Astrocyte (in vitro differentiated cells and primary cell): ENCODE data around the gene ATP6V1E1. TPM values are rescaled to one million over a fixed set of nuclear protein-coding genes. Genes with fewer than 3 reads are reported as not detected.

ENCODE experiments used
- DNase-seq: peaks from one replicate; pipeline ENCODE4 v3.0.0-alpha.2; 2010; ENCODE audit warnings: low read depth
- FAIRE-seq: peaks from 2 replicates; lab custom pipeline; 2011; peaks lifted over from hg19 to GRCh38; lab: Jason Lieb, UNC
- H2AFZ ChIP-seq: 2 replicates; pipeline ENCODE4 v1.6.0; 2012; ENCODE audit warnings: low read depth, low read length, inconsistent platforms
- H3K27ac ChIP-seq: 2 replicates; pipeline ENCODE4 v1.5.1; 2011; ENCODE audit warnings: low read depth, low read length, inconsistent platforms
- H3K27me3 ChIP-seq: 2 replicates; pipeline ENCODE4 v1.6.0; 2011; ENCODE audit warnings: low read length, inconsistent platforms; ENCODE audit not compliant: insufficient read depth
- H3K36me3 ChIP-seq: 2 replicates; pipeline ENCODE4 v1.5.1; 2011; ENCODE audit warnings: low read length, inconsistent platforms; ENCODE audit not compliant: insufficient read depth
- H3K4me1 ChIP-seq: 2 replicates; pipeline ENCODE4 v1.5.1; 2011; ENCODE audit warnings: low read length, inconsistent platforms; ENCODE audit not compliant: insufficient read depth
- H3K4me2 ChIP-seq: 2 replicates; pipeline ENCODE4 v1.6.0; 2012; ENCODE audit warnings: low read length, inconsistent platforms
- H3K4me3 ChIP-seq: 2 replicates; pipeline ENCODE4 v1.5.1; 2011; ENCODE audit warnings: low read depth, mild to moderate bottlenecking, low read length, inconsistent platforms; ENCODE audit not compliant: insufficient read depth
- H3K79me2 ChIP-seq: 2 replicates; pipeline ENCODE4 v1.6.0; 2012; ENCODE audit warnings: mild to moderate bottlenecking, low read length, inconsistent platforms; ENCODE audit not compliant: insufficient read depth
- H3K9ac ChIP-seq: 2 replicates; pipeline ENCODE4 v1.6.0; 2012; ENCODE audit warnings: mild to moderate bottlenecking, low read length, inconsistent platforms
- H3K9me3 ChIP-seq: 2 replicates; pipeline ENCODE4 v1.5.1; 2012; ENCODE audit warnings: low read depth, mild to moderate bottlenecking, low read length, inconsistent platforms; ENCODE audit not compliant: insufficient read depth
- H4K20me1 ChIP-seq: 2 replicates; pipeline ENCODE4 v1.6.0; 2012; ENCODE audit warnings: low read length, inconsistent platforms; ENCODE audit not compliant: insufficient read depth
- H3K27ac Mint-ChIP-seq: one replicate; pipeline ENCODE4 v1.8.0; 2021; ENCODE audit warnings: mild to moderate bottlenecking, mixed read lengths; ENCODE audit not compliant: unreplicated experiment
- H3K27me3 Mint-ChIP-seq: one replicate; pipeline ENCODE4 v1.8.0; 2021; ENCODE audit warnings: low read depth, mixed read lengths; ENCODE audit not compliant: unreplicated experiment
- H3K36me3 Mint-ChIP-seq: one replicate; pipeline ENCODE4 v1.8.0; 2021; ENCODE audit warnings: low read depth, mixed read lengths; ENCODE audit not compliant: unreplicated experiment
- H3K4me1 Mint-ChIP-seq: one replicate; pipeline ENCODE4 v1.8.0; 2021; ENCODE audit warnings: low read depth, mixed read lengths; ENCODE audit not compliant: unreplicated experiment
- H3K4me3 Mint-ChIP-seq: one replicate; pipeline ENCODE4 v1.8.0; 2021; ENCODE audit warnings: mild to moderate bottlenecking, moderate library complexity, mixed read lengths; ENCODE audit not compliant: unreplicated experiment
- H3K9me3 Mint-ChIP-seq: one replicate; pipeline ENCODE4 v1.8.0; 2021; ENCODE audit warnings: mild to moderate bottlenecking, mixed read lengths; ENCODE audit not compliant: unreplicated experiment
- CTCF ChIP-seq: IDR thresholded peaks from 2 replicates; pipeline ENCODE4 v1.5.1; 2011; ENCODE audit warnings: low read depth, mild to moderate bottlenecking, inconsistent platforms, low read length, moderate library complexity; ENCODE audit not compliant: insufficient read depth
- EZH2 ChIP-seq: IDR thresholded peaks from 2 replicates; pipeline ENCODE4 v1.6.1; 2012; ENCODE audit warnings: mild to moderate bottlenecking, low read length, inconsistent platforms; ENCODE audit not compliant: insufficient read depth
- total RNA-seq: library from RNA; stranded (reverse); gene quantifications from 2 replicates; pipeline ENCODE4 v1.2.1, GENCODE V29; 2021

The ATP6V1E1 gene
- total RNA-seq, 1 donor from 2014 or later = 160 TPM

GRCh38 chr22:17665248-17665647 lies 36.7 kb upstream of the ATP6V1E1 start:
- TF ChIP-seq CTCF (no peak), EZH2 (no peak)
- FAIRE-seq = no peak
- no peaks in the 10 kb centered on the region for H3K9me3 Mint-ChIP-seq

GRCh38 chr22:17664414-17665055 lies 36.0 kb upstream of the ATP6V1E1 start:
- Mint-ChIP-seq H3K9me3 (no peaks in the 10 kb centered on the region), H3K27ac (no peak overlapping the region), H3K4me1 (no peaks in the 10 kb centered on the region), H3K27me3 (no peaks in the 10 kb centered on the region), H3K4me3 (no peak overlapping the region), H3K36me3 (peaks cover 28% of the 10 kb centered on the region)
- H2AFZ ChIP-seq = no peak overlapping the region
- no peak for FAIRE-seq
- TF ChIP-seq EZH2 = no peak
- no peak for TF ChIP-seq CTCF
- H3K4me1 ChIP-seq = no peaks in the 10 kb centered on the region
- no peak overlapping the region for H3K9ac ChIP-seq
- no peak overlapping the region for H3K27ac ChIP-seq
- H3K27me3 ChIP-seq = no peaks in the 10 kb centered on the region
- H4K20me1 ChIP-seq = peaks cover 5% of the 10 kb centered on the region
- no peak overlapping the region for H3K4me2 ChIP-seq
- peaks cover 6% of the 10 kb centered on the region for H3K79me2 ChIP-seq
- H3K9me3 ChIP-seq = no peaks in the 10 kb centered on the region
- no peak overlapping the region for H3K4me3 ChIP-seq
- H3K36me3 ChIP-seq = peaks cover 8% of the 10 kb centered on the region
- no peak for DNase-seq

More at GRCh38 chr22:17665248-17665647, 36.7 kb upstream of the ATP6V1E1 start:
- H4K20me1 ChIP-seq = peaks cover 5% of the 10 kb centered on the region
- Mint-ChIP-seq H3K27me3 (no peaks in the 10 kb centered on the region), H3K36me3 (peaks cover 28% of the 10 kb centered on the region), H3K4me3 (no peak overlapping the region), H3K4me1 (no peaks in the 10 kb centered on the region), H3K27ac (no peak overlapping the region)
- H3K27me3 ChIP-seq = no peaks in the 10 kb centered on the region
- no peak overlapping the region for H3K4me3 ChIP-seq
- H3K4me2 ChIP-seq = no peak overlapping the region
- H3K9ac ChIP-seq = no peak overlapping the region
- DNase-seq = no peak
- H3K27ac ChIP-seq = no peak overlapping the region
- H3K79me2 ChIP-seq = peaks cover 6% of the 10 kb centered on the region
- no peaks in the 10 kb centered on the region for H3K4me1 ChIP-seq
- H2AFZ ChIP-seq = no peak overlapping the region
- no peaks in the 10 kb centered on the region for H3K9me3 ChIP-seq
- peaks cover 6% of the 10 kb centered on the region for H3K36me3 ChIP-seq

- H3K4me2 ChIP-seq = no peak overlapping the region
- H3K36me3 ChIP-seq = peaks cover 2% of the 10 kb centered on the region
- H3K79me2 ChIP-seq = peaks cover 13% of the 10 kb centered on the region
- no peaks in the 10 kb centered on the region for H3K27me3 ChIP-seq
- Mint-ChIP-seq H3K9me3 (no peaks in the 10 kb centered on the region), H3K27ac (no peak overlapping the region), H3K4me3 (no peak overlapping the region), H3K36me3 (peaks cover 12% of the 10 kb centered on the region), H3K4me1 (no peaks in the 10 kb centered on the region), H3K27me3 (no peaks in the 10 kb centered on the region)
- no peaks in the 10 kb centered on the region for H3K4me1 ChIP-seq
- TF ChIP-seq CTCF (no peak), EZH2 (no peak)
- DNase-seq (no peak), FAIRE-seq (no peak)
- no peak overlapping the region for H3K4me3 ChIP-seq
- H3K9ac ChIP-seq = no peak overlapping the region
- H4K20me1 ChIP-seq = no peaks in the 10 kb centered on the region
- no peaks in the 10 kb centered on the region for H3K9me3 ChIP-seq
- no peak overlapping the region for H2AFZ ChIP-seq
- no peak overlapping the region for H3K27ac ChIP-seq
Measured at GRCh38 chr22:17656870-17657395, 28.4 kb upstream of the ATP6V1E1 start.
